Fibroblast of gingiva (primary cell): ENCODE data around the gene MCM10.
"Not testable (repeated sequence)": the region's sequence is repeated elsewhere in the genome, so short reads cannot be mapped to it uniquely, and the experiment has no call there.

Experiments used
- DNase-seq: peaks from one replicate; pipeline ENCODE4 v3.0.0-alpha.2; 2011; ENCODE audit warnings: low read depth

MCM10 gene

GRCh38 chr10:13160934-13161856 is at the start of gene MCM10:
Gene MCM10 (plus strand): TSS chr10:13161558. CDS start chr10:13164203, 2,645 bp downstream.
- peak; percentile 99 for DNase-seq

DNA sequence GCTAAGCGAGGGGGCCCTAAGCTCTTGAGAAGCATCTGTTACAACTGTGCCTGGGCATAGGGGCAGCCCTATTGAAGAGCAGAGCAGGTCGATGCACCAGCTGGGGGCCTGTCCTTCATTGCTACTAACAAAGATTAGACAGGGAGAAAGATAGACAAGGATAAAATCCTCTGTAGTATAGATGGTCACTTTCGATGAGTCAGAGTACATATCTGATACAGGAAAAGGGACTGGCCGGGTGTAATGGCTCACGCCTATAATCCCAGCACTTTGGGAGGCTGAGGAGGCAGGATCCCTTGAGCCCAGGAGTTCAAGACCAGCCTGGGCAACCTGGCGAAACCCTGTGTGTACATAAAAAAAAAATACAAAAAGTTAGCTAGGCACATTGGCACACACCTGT is 47.8 kb upstream of the MCM10 start:
- no peak for DNase-seq

DNA sequence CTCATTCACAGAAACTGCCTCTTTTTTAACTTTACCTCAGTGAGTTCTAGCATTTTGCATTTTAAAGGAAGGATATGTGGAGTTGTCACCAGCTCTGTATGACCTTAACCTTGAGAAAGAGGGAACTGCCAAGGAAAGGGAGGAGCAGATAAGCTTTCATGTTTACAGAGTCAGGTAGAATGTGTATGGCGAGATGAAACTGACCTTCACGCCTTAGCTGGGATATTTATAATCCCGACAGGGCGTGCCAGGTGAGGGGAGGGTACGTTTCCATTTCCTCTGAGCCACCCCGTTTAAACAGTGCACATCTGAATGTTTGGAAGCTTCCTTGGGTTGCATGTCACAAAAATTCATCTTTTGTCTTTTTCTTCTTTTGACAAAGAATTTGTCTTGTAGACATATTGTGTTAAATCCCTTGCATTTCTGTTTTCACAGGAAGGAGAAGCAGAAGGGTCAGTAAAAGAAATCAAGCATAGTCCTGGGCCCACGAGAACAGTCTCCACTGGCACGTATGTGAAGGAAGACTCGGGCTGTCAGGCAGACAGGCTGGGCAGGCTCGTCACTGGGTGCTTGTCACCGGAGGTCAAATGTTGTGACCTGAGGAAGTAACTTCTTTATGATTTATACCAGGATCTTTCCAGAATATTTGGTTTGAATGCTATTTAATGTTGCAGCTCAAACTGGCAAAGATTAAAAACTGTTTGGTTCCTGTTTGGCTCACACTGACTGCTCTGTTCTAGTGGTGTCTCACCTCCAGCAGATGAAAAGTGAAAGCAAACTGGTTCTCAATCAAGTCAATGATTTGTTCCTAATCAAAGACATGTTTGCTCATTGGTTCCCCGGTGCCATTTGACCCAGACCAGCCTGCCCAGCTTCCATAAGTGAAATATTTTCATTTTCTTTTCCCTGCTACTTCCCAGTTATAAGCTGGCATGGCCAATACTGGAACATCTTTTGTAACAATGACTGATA is 45.2 kb upstream of the MCM10 start:
- no peak for DNase-seq

GRCh38 chr10:13117841-13118783 is 43.2 kb upstream of the MCM10 start:
- no peak for DNase-seq

GRCh38 chr10:13118784-13119410 is 42.5 kb upstream of the MCM10 start:
- no peak for DNase-seq

DNA sequence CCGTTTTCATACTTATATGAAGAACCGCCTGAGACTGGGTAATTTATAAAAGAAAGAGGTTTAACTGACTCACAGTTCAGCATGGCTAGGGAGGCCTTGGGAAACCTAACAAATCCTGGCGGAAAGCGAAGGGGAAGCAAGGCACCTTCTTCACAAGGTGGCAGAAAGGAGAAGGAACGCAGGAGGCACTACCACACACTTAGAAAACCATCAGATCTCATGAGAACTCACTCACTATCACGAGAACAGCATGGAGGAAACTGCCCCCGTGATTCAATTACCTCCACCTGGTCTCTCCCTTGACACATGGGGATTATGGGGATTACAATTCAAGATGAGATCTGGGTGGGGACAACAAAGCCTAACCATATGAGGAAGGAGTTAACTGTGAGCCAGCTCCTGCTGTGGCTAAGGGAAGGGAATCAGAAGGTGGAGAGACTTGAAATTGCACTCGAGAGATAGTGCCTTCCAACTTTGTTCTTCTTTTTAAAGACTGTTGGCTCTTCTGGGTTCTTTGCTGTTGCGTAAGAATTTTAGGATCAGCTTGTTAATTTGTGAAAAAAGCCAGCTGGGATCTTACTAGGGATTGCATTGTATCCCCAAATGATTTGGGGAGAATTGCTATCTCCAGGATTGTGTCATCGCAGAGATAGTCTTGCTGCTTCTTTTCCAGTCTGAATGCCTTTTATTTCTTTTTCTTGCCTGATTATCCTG is 40.4 kb upstream of the MCM10 start:
- peak; percentile 60 for DNase-seq

GRCh38 chr10:13121500-13121854 is 39.9 kb upstream of the MCM10 start:
- DNase-seq, result no peak

DNA sequence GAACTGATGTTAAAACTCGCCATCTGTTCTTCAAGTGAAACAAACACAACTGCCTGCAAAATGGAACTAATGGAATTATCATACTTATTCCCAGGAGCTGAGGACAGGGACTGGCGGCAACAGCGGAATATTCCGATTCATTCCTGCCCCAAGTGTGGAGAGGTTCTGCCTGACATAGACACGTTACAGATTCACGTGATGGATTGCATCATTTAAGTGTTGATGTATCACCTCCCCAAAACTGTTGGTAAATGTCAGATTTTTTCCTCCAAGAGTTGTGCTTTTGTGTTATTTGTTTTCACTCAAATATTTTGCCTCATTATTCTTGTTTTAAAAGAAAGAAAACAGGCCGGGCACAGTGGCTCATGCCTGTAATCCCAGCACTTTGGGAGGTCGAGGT is 24.7 kb upstream of the MCM10 start:
- no peak for DNase-seq

DNA sequence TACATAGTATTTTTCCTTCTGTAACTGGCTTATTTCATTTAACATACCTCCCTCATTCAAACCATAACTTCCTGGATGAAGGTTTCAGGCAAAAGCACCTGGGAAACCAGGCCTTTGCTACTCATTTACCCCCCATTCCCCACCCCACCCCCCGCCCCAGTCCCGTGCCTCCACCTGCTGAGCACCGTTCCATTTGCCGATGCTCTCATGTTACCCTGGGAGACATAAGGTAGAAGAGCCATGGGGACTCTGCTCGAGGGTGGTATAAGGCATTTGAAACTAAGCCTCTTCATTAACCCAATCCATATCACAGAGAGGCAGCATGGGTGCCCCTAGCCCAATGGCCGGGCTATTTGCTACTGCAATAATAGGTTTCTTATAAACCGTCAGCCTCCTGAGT is 22.2 kb upstream of the MCM10 start:
- DNase-seq, result no peak

DNA sequence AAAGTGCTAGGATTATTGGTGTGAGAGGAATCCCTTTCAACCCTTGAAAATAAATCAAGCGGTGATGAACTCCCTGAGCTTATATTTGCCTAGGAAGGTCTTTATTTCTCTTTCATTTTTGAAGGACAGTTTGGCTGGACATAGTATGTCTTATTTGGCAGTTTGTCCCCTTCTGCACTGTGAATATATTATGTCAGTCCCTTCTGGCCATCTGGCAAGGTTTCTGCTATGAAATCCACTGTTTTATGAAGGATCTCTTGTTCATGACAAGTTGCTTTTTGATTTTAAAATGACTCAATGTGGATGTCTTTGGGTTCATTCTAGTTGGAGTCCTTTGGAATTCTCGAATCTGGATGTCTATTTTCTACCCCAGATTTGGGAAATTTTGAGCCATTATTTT is 21.7 kb upstream of the MCM10 start:
- DNase-seq, result no peak

GRCh38 chr10:13140627-13141190 is 20.6 kb upstream of the MCM10 start:
- DNase-seq, result no peak

- no peak for DNase-seq
These were observed 17.6 kb upstream of the MCM10 start for GRCh38 chr10:13143766-13144165.

- DNase-seq, result no peak
These were observed 16.5 kb upstream of the MCM10 start for GRCh38 chr10:13144814-13145213.

GRCh38 chr10:13146379-13146778 is 15.0 kb upstream of the MCM10 start:
- DNase-seq, result no peak

GRCh38 chr10:13147161-13147560 is 14.2 kb upstream of the MCM10 start:
- DNase-seq, result no peak

- DNase-seq, result no peak
These were observed 9.1 kb upstream of the MCM10 start for GRCh38 chr10:13152296-13152695.

- DNase-seq, result not testable (repeated sequence)
These were observed 5.5 kb upstream of the MCM10 start for GRCh38 chr10:13155860-13156259.

- DNase-seq, result no peak
These were observed 3.0 kb upstream of the MCM10 start for GRCh38 chr10:13158401-13158800.

DNA sequence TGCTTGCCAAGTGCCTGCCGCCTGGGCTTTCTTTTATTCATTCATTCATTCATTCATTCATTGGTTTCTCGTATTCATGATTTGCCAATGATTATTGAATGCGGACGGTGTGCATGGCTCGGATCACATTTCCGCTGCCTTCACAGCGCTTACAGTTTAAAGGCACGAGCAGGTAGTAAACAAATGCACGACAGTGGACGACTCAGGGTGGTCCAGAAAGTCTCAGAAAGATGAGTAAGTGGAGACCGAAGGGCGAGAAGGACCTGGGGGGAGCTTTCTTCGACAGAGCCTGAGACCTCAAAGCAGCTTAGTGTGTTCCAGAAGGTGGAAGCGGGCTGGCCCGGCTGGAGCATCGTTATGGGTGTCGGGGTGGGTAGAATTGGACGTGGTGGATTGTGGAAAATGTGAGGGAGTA is 506 bp downstream of the MCM10 start:
- DNase-seq, result no peak

GRCh38 chr10:13163859-13164258 is 2.5 kb downstream of the MCM10 start:
- no peak for DNase-seq
